ENCODE data around the gene RANBP1. TPM values are rescaled to one million over a fixed set of nuclear protein-coding genes. Genes with fewer than 3 reads are reported as not detected.

The RANBP1 gene
- total and polyA plus RNA-seq, 9 of the 15 experiments (the other 6 are each of a cell fraction or from before 2014, with no cell fraction given): 162 to 2,891 (median 1,289) TPM

- TF ChIP-seq HES1 (IDR thresholded peaks at IDR 0.05; ENCODE audit: low read depth) (no peak), PBX2 (CRISPR knock-in tag; IDR thresholded peaks at IDR 0.05; ENCODE audit: low read depth) (0 out of 2 replicates have a peak, but pooled peaks have one; percentile 9), PBX2 (tag; conservative IDR thresholded peaks at IDR 0.05; ENCODE audit: low read depth) (no peak), ZNF282 (CRISPR knock-in tag; IDR thresholded peaks at IDR 0.05) (peak; percentile 91; the same call in 1 of the 2 replicates), TFAP4 (CRISPR knock-in tag; IDR thresholded peaks at IDR 0.05; ENCODE audit: borderline replicate concordance) (peak; percentile 20; the same call in 1 of the 2 replicates), MYC (IDR thresholded peaks at IDR 0.05; ENCODE audit: low read depth, low read length) (no peak), MYC (CRISPR knock-in tag; IDR thresholded peaks at IDR 0.05; ENCODE audit: borderline replicate concordance, low read depth) (no peak), IRF2 (CRISPR knock-in tag; IDR thresholded peaks at IDR 0.05) (peak; percentile 82; the same call in 1 of the 2 replicates), ATF2 (CRISPR knock-in tag; IDR thresholded peaks at IDR 0.05) (no peak; the same call in 1 of the 2 replicates), MED1 (CRISPR knock-in tag; IDR thresholded peaks at IDR 0.05; ENCODE audit: borderline replicate concordance) (0 out of 2 replicates have a peak, but pooled peaks have one; percentile 3), CEBPB (tag; IDR thresholded peaks at IDR 0.05) (no peak), PRMT5 (CRISPR knock-in tag; IDR thresholded peaks at IDR 0.05) (0 out of 2 replicates have a peak, but pooled peaks have one; percentile 56), ZNF785 (CRISPR knock-in tag; IDR thresholded peaks at IDR 0.05) (no peak)
Observed at GRCh38 chr22:20145832-20146223, 29.9 kb downstream of the RANBP1 start (continued).

Measured in K562 (cell line).